ENCODE results near the gene TLNRD1.
A peak's percentile ranks its signal among the peaks of the same experiment; 100 is the strongest.

The TLNRD1 gene

DNA sequence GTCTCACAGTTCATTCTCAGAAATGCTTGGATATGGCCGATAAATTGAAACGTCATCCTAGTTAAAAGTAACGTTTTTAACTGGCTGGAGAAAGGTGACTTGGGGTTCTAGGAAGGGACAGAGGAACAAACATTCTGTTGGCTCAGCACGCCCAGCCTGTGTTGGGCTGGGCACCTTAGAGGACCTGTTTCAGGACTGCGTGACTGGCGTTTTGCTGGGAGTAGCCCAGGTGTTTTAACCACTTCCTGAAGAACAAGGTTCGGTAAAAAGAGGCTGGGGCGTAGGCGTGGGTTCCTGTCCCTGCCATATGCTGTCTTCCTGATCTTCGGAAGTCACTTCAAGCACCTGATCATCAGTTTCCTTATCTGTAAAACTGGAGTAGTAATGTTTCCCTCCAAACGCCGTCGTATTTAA is 1.1 kb upstream of the TLNRD1 start:
- DNase-seq (ENCODE audit: low spot score) = peak; percentile 40
- in situ Hi-C loops (cut with MboI; ENCODE audit: low pct_unique_long_range_greater_than_20kb, low sequenced_read_pairs, unreplicated experiment) = loop anchor here (10.0 to 25.0 kb wide), 2 partner anchors 105 to 288 kb away; no protein-coding TSS in a partner anchor
- TF ChIP-seq, protein P1, sequence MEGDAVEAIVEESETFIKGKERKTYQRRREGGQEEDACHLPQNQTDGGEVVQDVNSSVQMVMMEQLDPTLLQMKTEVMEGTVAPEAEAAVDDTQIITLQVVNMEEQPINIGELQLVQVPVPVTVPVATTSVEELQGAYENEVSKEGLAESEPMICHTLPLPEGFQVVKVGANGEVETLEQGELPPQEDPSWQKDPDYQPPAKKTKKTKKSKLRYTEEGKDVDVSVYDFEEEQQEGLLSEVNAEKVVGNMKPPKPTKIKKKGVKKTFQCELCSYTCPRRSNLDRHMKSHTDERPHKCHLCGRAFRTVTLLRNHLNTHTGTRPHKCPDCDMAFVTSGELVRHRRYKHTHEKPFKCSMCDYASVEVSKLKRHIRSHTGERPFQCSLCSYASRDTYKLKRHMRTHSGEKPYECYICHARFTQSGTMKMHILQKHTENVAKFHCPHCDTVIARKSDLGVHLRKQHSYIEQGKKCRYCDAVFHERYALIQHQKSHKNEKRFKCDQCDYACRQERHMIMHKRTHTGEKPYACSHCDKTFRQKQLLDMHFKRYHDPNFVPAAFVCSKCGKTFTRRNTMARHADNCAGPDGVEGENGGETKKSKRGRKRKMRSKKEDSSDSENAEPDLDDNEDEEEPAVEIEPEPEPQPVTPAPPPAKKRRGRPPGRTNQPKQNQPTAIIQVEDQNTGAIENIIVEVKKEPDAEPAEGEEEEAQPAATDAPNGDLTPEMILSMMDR (IDR thresholded peaks at IDR 0.05; ENCODE audit: extremely low read depth, insufficient read depth, missing control alignments) = no peak

DNA sequence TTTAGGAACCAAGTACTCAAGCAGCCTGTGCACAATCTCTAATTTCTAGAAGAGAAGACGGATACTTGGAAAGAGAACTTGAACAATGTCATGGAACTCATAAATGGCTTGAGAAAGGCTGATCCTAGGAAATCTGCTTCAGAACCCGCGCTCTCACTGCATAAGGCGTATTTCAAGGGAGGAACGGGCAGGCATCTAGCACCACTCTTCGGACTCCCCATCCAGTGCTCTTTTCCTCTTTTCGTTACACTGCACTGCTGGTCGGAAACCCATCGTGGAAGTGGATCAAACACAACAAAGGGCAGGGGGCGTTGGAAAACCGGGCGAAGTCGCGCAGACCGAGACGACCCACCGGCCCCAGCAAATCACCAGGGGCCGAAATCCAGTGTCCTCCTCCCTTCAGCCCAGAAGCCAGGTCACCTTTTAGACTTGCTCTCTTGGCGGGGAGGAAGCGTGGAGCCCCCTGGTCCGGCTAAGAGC is 539 bp upstream of the TLNRD1 start:
- in situ Hi-C loops (cut with MboI; ENCODE audit: low pct_unique_long_range_greater_than_20kb, low sequenced_read_pairs, unreplicated experiment) = no loop called here
- TF ChIP-seq, protein P1 (IDR thresholded peaks at IDR 0.05; ENCODE audit: extremely low read depth, insufficient read depth, missing control alignments) = no peak
- no peak for DNase-seq (ENCODE audit: low spot score)

DNA sequence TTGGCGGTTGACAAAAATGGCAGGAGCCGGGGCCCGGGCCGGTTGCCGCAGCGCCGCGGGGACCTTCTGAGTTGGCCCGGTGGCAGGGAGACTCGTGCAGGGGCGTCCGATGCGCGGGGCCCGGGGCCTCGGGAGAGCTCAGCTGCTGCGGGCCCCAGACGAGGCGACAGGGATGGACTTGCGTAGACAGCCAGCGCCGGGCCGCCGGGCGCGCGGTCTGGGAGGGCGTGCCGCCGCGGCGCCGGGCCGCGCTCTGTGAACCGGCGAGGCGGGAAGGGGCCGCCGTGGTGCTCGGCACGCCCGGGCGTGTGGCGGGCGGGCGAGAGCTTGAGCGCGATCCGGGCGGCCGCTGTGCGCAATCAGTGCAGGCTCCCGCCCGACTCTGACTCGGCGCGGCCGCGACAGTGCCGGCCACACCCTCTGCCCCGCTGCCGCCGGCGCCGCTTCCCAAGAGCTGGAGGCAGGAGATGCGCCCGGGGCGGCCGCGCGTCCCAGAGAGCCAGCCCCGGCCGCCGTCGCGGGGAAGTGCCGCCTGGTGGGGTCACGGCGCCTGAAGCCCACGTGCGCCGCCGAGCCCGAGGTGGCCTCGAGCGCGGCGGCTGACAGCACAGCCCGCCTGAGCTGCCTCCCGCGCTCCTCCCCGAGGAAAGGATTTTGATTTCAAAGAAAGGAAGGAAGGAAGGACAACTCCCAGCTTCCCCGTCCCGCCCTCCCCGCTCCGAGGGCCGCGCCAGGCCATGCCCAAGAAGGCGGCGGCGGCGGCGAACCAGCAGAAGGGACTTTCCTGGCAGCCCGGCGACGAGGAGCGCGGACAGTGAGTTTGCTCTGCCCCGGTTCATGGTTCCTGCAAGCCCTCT is 657 bp downstream of the TLNRD1 start:
- TF ChIP-seq, protein P1 (IDR thresholded peaks at IDR 0.05; ENCODE audit: extremely low read depth, insufficient read depth, missing control alignments) = no peak
- peak; percentile 80 for DNase-seq (ENCODE audit: low spot score)
- in situ Hi-C loops (cut with MboI; ENCODE audit: low pct_unique_long_range_greater_than_20kb, low sequenced_read_pairs, unreplicated experiment) = no loop called here

DNA sequence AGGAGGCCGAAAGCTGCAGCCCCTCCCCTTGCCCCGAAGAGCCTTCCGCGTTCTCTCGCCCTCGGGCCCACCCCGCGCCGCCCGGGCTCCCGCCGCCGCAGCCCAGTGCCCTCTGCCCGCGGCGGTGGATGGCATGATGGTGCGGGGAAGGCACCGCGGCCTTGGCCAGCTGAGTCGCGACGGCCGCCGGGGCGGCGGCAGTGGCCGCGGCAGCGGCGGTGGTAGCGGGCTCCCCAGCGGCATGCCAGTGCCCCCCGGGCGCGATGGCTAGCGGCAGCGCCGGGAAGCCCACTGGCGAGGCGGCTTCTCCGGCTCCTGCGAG is 1.2 kb downstream of the TLNRD1 start:
- DNase-seq (ENCODE audit: low spot score) = no peak
- in situ Hi-C loops (cut with MboI; ENCODE audit: low pct_unique_long_range_greater_than_20kb, low sequenced_read_pairs, unreplicated experiment) = no loop called here
- TF ChIP-seq, protein P1 (IDR thresholded peaks at IDR 0.05; ENCODE audit: extremely low read depth, insufficient read depth, missing control alignments) = no peak

DNA sequence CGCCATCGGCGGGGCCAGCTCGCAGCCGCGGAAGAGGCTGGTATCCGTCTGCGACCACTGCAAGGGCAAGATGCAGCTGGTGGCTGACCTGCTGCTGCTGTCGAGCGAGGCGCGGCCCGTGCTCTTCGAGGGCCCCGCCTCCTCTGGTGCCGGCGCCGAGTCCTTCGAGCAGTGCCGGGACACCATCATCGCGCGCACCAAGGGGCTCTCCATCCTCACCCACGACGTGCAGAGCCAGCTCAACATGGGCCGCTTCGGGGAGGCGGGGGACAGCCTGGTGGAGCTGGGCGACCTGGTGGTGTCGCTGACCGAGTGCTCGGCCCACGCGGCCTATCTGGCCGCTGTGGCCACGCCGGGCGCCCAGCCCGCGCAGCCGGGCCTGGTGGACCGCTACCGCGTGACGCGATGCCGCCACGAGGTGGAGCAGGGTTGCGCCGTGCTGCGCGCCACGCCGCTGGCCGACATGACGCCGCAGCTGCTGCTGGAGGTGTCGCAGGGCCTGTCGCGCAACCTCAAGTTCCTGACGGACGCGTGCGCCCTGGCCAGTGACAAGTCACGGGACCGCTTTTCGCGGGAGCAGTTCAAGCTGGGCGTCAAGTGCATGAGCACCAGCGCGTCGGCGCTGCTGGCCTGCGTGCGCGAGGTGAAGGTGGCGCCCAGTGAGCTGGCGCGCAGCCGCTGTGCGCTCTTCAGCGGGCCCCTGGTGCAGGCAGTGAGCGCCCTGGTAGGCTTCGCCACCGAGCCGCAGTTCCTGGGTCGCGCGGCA is 1.8 kb downstream of the TLNRD1 start:
- DNase-seq (ENCODE audit: low spot score) = no peak
- TF ChIP-seq, protein P1 (IDR thresholded peaks at IDR 0.05; ENCODE audit: extremely low read depth, insufficient read depth, missing control alignments) = no peak
- in situ Hi-C loops (cut with MboI; ENCODE audit: low pct_unique_long_range_greater_than_20kb, low sequenced_read_pairs, unreplicated experiment) = no loop called here

DNA sequence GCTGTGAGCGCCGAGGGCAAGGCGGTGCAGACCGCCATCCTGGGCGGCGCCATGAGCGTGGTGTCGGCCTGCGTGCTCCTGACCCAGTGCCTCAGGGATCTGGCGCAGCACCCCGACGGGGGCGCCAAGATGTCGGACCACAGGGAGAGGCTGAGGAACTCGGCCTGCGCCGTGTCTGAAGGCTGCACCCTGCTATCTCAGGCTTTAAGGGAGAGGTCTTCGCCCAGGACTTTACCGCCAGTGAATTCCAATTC is 2.3 kb downstream of the TLNRD1 start:
- TF ChIP-seq, protein P1 (IDR thresholded peaks at IDR 0.05; ENCODE audit: extremely low read depth, insufficient read depth, missing control alignments) = no peak
- in situ Hi-C loops (cut with MboI; ENCODE audit: low pct_unique_long_range_greater_than_20kb, low sequenced_read_pairs, unreplicated experiment) = no loop called here
- no peak for DNase-seq (ENCODE audit: low spot score)

Measured in GM13977 (cell line).